DMS 273 treated with DMSO at 0.1 percent for 48 hours (cell line): ENCODE measurements around the gene UFL1.

Source experiments
- DNase-seq: peaks from one replicate; lab custom pipeline; 2025; lab: John Stamatoyannopoulos, UW

UFL1 gene

DNA sequence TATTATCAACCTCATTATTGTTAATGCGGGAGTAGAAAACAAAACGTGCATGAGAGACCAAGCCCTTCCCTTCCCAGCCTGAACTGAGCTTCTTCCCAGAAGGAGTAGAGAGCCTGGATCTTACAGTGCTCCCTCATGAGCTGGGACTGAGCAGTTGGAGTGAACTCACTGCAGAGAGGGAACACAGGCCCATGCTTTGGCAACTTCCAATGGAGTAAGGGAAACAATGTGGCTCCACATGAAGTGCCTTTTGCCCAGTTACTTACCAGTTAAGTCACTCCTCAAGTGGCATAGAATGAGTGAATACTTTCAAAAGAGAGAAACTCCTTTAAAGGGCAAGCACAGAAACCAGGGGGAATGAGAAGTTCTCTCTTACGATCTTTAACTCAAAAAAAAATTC, 53.8 kb downstream of the UFL1 start:
- no peak for DNase-seq

DNA sequence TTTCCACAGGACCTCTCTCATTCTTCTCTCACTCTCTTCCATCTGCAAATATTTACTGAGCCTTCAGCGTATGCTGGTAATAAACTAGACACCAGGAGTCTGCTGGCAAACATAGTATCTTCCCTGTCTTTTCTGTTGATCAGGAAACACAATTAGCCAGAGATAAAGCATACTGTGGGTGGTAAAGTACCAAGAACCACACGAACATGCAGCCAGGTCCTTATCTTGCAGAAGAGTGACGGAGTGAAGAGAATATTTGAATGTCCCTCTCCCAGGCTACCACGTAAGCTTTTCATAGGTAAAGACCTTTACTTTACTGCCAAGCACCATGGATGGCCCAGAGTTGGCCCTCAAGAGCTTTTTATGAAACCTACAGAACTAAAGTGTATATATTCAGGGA, 54.6 kb downstream of the UFL1 start:
- no peak for DNase-seq

DNA sequence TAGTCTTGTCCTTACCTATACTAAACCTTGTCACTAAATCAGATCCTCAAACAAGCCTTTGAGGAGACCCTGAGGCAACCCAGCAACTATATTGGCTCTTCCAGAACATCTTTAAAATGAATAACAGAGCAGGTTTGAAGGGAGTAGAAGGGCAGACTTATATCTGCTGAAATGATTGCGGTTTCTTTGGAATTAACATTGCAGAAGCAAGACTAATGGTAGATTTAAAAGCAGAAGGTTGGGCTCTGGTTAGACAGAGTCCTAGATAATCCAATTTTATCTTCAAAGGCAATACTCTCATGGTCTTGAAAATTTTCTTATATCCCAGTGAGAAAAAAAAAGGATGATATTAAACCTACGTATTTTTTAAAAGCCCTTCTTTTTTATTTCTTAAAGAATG, 60.4 kb downstream of the UFL1 start:
- DNase-seq, result no peak

DNA sequence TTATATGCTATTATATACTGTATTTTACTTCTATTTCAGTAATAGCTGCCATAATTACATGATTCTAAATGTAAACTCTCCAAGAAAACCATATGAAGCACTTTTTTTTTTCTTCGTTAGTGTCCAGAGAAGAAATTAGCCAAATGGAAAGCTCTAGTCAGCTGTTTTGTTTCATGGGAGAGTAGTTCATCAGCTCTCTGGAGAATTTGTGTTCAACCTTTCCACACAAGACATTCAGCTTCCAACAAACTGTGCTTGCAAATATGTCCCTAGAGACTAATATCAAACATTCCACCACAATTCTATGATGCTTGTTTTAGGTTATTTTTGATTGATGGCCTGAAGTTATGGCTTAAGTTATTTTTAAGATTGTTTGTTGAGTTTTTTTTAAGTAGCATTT, 60.8 kb downstream of the UFL1 start:
- no peak for DNase-seq

DNA sequence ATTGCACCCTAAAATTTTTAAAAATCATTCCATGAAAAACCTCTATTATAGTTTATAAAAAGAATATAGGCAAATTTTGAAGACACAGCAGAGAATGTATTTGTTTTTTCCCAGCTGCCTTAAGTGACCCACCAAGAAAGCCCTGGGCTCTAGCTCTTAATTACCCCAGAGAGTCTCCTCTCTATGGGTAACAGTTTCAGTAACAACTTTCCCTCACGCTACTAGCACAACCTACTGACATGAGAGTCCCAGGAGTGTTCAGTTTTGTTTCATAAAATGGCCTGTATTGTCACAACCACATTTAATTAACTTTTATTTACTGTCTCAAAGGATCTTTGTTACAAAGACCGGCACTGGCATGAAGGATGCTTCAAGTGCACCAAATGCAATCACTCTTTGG, 82.8 kb downstream of the UFL1 start:
- DNase-seq, result no peak
